Fibroblast of pulmonary artery (primary cell): Measurements from ENCODE around the gene GRHL3.

Experiments used
- DNase-seq: peaks from one replicate; pipeline ENCODE4 v3.0.0-alpha.2; 2010; ENCODE audit warnings: low read depth
- H3K4me3 ChIP-seq: replicated peaks from 2 replicates; pipeline ENCODE4 v1.5.1; 2011; ENCODE audit warnings: low read depth, mild to moderate bottlenecking, control low read depth, low read length, moderate library complexity
- TF ChIP-seq, protein P1 (sequence below): IDR thresholded peaks from 2 replicates; pipeline ENCODE4 v1.5.1; 2011; ENCODE audit warnings: mild to moderate bottlenecking, control low read depth, low read length, inconsistent platforms; ENCODE audit errors: missing control alignments

The GRHL3 gene

DNA sequence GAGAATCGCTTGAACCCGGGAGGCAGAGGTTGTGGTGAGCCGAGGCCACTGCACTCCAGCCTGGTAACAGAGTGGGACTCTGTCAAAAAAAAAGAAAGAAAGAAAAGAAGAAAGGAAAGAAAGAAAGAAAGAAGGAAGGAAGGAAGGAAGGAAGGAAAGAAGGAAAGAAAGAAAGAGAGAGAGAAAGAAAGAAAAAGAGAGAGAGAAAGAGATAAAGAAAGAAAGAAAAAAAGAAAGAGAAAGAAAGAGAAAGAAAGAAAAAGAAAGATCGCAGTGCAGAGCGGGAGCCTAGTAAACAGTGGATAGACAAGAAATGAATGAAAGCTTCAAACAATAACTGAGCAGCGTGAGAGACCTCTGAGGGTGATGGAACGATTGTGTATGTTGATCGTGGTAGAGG is 20.6 kb upstream of the GRHL3 start:
- TF ChIP-seq, protein P1, sequence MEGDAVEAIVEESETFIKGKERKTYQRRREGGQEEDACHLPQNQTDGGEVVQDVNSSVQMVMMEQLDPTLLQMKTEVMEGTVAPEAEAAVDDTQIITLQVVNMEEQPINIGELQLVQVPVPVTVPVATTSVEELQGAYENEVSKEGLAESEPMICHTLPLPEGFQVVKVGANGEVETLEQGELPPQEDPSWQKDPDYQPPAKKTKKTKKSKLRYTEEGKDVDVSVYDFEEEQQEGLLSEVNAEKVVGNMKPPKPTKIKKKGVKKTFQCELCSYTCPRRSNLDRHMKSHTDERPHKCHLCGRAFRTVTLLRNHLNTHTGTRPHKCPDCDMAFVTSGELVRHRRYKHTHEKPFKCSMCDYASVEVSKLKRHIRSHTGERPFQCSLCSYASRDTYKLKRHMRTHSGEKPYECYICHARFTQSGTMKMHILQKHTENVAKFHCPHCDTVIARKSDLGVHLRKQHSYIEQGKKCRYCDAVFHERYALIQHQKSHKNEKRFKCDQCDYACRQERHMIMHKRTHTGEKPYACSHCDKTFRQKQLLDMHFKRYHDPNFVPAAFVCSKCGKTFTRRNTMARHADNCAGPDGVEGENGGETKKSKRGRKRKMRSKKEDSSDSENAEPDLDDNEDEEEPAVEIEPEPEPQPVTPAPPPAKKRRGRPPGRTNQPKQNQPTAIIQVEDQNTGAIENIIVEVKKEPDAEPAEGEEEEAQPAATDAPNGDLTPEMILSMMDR: no peak
- no peak for DNase-seq
- H3K4me3 ChIP-seq: no peak overlapping the region

DNA sequence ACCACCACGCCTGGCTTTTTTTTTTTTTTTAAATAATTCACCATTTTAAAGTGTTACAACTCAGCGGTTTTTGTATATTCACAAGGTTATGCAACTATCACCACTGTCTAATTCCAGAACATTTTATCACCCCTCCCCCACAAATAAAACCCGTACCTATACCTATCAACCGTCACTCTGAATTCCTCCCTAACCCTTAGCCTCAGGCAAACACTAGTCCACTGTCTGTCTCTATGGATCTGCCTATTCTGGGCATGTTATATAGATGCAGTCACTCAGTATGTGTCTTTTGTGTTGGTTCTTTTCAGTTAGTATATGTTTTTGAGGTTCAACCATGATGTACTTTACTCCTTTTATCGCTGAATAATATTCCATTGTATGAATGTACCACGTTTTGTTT is 19.3 kb upstream of the GRHL3 start:
- DNase-seq: no peak
- TF ChIP-seq, protein P1: no peak

DNA sequence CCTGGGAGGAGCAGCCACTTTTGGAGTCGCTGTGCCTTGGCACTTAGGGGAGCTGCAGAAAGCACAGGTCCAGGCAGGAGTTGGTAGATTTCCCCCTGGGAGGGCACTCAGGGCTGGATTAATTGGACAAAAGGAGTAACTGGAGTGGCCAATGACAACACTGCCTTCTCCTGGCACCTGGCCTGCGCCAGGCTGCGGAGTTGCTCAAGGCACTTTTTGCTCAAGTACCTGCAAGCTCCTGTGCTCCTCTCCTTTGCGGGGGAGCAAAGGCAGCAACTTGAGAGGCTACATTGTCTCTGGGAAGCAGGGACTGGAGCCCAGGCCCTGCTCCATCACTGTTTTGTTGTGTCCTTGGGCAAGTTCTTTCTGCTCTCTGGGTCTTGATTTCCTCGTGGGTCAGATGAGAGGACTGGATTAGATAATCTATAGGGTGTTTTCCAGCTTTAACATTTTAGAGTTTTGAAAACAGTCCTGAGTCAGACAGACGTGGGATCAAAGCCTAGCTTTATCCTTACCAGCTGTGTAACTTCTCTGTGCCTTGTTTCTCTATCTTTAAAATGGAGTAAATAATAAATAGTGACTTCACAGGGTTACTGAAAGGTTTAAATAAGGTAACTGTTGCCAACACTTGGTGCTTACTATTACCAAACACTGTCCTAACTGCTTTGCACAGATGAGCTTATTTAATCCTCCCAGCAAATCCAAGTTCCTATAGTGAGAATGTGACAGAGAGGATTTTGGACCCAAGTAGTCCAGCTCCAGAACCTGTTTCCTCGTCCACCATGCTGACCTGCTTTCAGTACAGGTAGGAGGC is 18.0 kb upstream of the GRHL3 start:
- TF ChIP-seq, protein P1: no peak
- no peak overlapping the region for H3K4me3 ChIP-seq
- DNase-seq: no peak

More for the DNA sequence above, 19.3 kb upstream of the GRHL3 start:
- no peak overlapping the region for H3K4me3 ChIP-seq

DNA sequence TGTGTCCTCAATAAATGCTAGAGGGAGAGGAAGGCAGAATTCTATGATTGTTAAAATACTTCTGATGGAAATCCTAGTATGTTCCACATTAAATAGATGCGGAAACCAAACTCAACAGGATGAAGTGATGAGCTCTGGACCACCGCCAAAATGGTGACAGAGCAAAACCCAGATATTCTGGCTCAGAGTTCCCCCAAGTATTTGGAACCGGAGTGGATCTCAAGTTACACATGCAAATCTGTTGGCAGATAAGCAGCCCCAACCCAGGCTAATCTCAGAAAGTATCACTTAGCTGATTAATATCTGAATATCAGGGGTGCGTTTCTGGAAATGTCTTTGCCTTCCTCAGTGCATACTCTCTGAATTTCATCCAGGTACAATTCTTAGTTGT is 17.4 kb upstream of the GRHL3 start:
- TF ChIP-seq, protein P1: no peak
- DNase-seq: no peak
- H3K4me3 ChIP-seq: no peak overlapping the region

DNA sequence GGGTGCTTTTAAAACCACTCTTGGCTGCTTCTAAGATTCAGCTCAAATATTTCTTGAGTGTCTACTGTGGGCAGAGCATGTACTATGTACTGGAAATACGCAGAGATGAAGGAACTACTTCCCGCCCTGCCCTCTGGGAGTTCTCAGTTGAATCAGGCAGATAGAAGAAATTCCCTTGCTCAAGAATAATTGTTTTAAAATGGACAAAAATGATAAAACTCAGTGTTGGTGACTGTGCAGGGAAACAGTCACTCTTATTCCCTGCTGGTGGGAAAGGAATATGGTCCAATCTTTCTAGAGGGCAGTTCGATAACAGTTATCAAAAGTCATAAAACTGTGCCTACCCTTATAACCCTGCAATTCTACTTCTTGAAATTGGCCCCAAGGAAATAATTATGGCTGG is 16.9 kb upstream of the GRHL3 start:
- TF ChIP-seq, protein P1: no peak
- H3K4me3 ChIP-seq: no peak overlapping the region
- no peak for DNase-seq

DNA sequence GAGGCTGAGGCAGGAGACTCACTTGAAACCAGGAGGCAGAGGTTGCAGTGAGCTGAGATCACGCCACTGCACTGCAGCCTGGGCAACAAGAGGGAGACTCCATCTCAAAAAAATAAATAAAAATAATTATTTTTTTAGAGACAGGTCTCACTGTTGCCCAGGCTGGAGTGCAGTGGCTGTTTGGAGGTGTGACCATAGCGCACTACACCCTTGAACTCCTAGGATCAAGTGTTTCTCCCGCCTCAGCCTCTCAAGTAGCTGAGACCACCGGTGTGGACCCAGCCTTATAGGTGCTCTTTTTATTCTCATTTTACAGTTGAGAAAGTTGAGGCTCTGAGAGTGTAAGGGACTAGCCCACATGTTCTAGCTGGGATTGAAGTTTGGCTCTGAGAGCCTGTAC is 15.6 kb upstream of the GRHL3 start:
- DNase-seq: no peak
- H3K4me3 ChIP-seq: no peak overlapping the region

More for the DNA sequence above, 15.6 kb upstream of the GRHL3 start:
- TF ChIP-seq, protein P1: no peak
